Kidney epithelial cell (primary cell): ENCODE measurements around the gene RIPK1. TPM values are rescaled to one million over a fixed set of nuclear protein-coding genes. Genes with fewer than 3 reads are reported as not detected.

ENCODE experiments used
- DNase-seq: peaks from one replicate; pipeline ENCODE4 v3.0.0-alpha.2; 2010; ENCODE audit warnings: low read depth
- H3K27me3 ChIP-seq: 2 replicates; pipeline ENCODE4 v1.6.0; 2011; ENCODE audit warnings: low read length; ENCODE audit not compliant: control insufficient read depth, insufficient read depth
- H3K36me3 ChIP-seq: 2 replicates; pipeline ENCODE4 v1.5.1; 2011; ENCODE audit warnings: low read length; ENCODE audit not compliant: control insufficient read depth, insufficient read depth
- H3K4me3 ChIP-seq: 2 replicates; pipeline ENCODE4 v1.5.1; 2011; ENCODE audit warnings: low read depth, mild to moderate bottlenecking, control low read depth, low read length
- total RNA-seq: library from RNA; depleted of rRNA; stranded (reverse); fragments of >200 nt; gene quantifications from 2 replicates; pipeline ENCODE4 v1.2.3, GENCODE V29; 2015
- TF ChIP-seq, protein P1 (sequence below): IDR thresholded peaks from 2 replicates; pipeline ENCODE4 v1.5.1; 2011; ENCODE audit warnings: mild to moderate bottlenecking, moderate library complexity, low read length, control low read depth, inconsistent platforms; ENCODE audit not compliant: insufficient read depth, poor library complexity, severe bottlenecking

Gene RIPK1
- total RNA-seq, 1 donor from 2014 or later, result 22.6 TPM

DNA sequence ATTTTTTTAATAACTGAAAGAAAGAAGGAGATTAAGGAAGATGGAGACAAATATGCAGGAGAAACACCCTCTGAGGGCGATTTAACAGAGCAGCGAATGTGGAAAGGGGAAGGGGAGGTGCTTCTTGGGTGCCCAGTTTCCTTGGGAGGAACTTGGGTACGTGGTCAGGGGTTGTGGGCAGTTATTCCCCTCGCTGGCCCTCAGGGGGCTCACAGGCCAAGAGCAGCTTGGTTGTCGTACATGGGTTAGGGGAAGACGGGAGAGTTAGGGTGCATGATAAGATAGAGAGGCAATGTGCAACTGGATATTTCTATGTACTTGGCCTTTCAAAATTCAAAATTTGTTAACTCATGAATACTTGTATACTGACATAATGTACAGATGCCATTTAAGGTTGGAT is 96.1 kb downstream of the RIPK1 start:
- no peak overlapping the region for H3K4me3 ChIP-seq
- no peak for DNase-seq
- TF ChIP-seq, protein P1, sequence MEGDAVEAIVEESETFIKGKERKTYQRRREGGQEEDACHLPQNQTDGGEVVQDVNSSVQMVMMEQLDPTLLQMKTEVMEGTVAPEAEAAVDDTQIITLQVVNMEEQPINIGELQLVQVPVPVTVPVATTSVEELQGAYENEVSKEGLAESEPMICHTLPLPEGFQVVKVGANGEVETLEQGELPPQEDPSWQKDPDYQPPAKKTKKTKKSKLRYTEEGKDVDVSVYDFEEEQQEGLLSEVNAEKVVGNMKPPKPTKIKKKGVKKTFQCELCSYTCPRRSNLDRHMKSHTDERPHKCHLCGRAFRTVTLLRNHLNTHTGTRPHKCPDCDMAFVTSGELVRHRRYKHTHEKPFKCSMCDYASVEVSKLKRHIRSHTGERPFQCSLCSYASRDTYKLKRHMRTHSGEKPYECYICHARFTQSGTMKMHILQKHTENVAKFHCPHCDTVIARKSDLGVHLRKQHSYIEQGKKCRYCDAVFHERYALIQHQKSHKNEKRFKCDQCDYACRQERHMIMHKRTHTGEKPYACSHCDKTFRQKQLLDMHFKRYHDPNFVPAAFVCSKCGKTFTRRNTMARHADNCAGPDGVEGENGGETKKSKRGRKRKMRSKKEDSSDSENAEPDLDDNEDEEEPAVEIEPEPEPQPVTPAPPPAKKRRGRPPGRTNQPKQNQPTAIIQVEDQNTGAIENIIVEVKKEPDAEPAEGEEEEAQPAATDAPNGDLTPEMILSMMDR, result no peak

More for the DNA sequence above, 96.1 kb downstream of the RIPK1 start:
- Histone ChIP-seq H3K27me3 (no peaks in the 10 kb centered on the region), H3K36me3 (no peaks in the 10 kb centered on the region)

Other genes with a start within 250 kb of the RIPK1 start
- 39.9 and 43.2 TPM in 2 replicates for gene SERPINB1, start 226.6 kb upstream of the RIPK1 start, total RNA-seq
- 9.3 and 11.7 TPM in 2 replicates for gene SERPINB9, start 165.2 kb upstream of the RIPK1 start, total RNA-seq
- 101 and 139 TPM in 2 replicates for gene SERPINB6, start 96.9 kb upstream of the RIPK1 start, total RNA-seq
- gene NQO2, start 68.6 kb upstream of the RIPK1 start, total RNA-seq, result 10.7 and 19.2 TPM in 2 replicates
- 26.6 and 29.1 TPM in 2 replicates for gene BPHL, start 50.2 kb downstream of the RIPK1 start, total RNA-seq
- 139 and 141 TPM in 2 replicates for gene TUBB2A, start 89.0 kb downstream of the RIPK1 start, total RNA-seq
- 287 and 316 TPM in 2 replicates for gene TUBB2B, start 159.2 kb downstream of the RIPK1 start, total RNA-seq
- gene PSMG4, start 190.5 kb downstream of the RIPK1 start, total RNA-seq, result 14.6 and 26.5 TPM in 2 replicates